Prostate gland (tissue), 2 donors: ENCODE measurements around the gene CGN.

Experiments used
- POLR2A ChIP-seq: fragments of 450-650 bp; IDR thresholded peaks from one replicate; pipeline ENCODE4 v1.6.1; 2016; ENCODE audit warnings: antibody characterized with exemption, mild to moderate bottlenecking
- POLR2AphosphoS5 ChIP-seq: sonication (generic); formaldehyde crosslinking; IDR thresholded peaks from one replicate; pipeline ENCODE4 v1.6.1; 2017; ENCODE audit warnings: antibody characterized with exemption
- TF ChIP-seq, protein P1 (sequence below), 4 experiments: fragments of 200-600 bp in 2 of 4; fragments of 450-650 bp in 2 of 4; sonication (generic) in 2 of 4; IDR thresholded peaks; 1 replicate in 3 of 4; 2 replicates in 1 of 4; pipeline ENCODE4 v1.5.1; 2016 to 2019; ENCODE audit warnings: antibody characterized with exemption in 4 of 4, mild to moderate bottlenecking in 2 of 4, moderate library complexity in 2 of 4

DNA sequence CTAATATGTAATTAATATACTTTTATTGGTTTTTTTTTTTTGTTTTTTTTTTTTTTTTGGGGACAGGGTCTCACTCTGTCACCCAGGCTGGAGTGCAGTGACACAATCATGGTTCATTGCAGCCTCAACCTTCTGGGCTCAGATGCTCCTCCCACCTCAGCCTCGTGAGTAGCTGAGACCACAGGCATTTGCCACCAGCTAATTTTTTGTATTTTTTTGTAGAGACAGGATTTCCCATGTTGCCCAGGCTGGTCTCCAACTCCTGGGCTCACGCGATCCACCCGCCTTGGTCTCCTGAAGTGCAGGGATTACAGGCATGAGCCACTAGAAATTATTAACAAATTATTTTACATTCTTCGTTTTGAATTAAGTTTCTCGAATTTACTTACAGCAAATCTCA lies 35.1 kb upstream of the CGN start:
- TF ChIP-seq POLR2A (no peak), POLR2AphosphoS5 (no peak)
- TF ChIP-seq, protein P1, sequence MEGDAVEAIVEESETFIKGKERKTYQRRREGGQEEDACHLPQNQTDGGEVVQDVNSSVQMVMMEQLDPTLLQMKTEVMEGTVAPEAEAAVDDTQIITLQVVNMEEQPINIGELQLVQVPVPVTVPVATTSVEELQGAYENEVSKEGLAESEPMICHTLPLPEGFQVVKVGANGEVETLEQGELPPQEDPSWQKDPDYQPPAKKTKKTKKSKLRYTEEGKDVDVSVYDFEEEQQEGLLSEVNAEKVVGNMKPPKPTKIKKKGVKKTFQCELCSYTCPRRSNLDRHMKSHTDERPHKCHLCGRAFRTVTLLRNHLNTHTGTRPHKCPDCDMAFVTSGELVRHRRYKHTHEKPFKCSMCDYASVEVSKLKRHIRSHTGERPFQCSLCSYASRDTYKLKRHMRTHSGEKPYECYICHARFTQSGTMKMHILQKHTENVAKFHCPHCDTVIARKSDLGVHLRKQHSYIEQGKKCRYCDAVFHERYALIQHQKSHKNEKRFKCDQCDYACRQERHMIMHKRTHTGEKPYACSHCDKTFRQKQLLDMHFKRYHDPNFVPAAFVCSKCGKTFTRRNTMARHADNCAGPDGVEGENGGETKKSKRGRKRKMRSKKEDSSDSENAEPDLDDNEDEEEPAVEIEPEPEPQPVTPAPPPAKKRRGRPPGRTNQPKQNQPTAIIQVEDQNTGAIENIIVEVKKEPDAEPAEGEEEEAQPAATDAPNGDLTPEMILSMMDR (IDR thresholded peaks at IDR 0.05): no peak
